Measurements from ENCODE around the gene RRAS2. TPM values are rescaled to one million over a fixed set of nuclear protein-coding genes. Genes with fewer than 3 reads are reported as not detected.

The RRAS2 gene
- total RNA-seq, 2 experiments from 2014 or later: 0.60 TPM; not detected in 1

DNA sequence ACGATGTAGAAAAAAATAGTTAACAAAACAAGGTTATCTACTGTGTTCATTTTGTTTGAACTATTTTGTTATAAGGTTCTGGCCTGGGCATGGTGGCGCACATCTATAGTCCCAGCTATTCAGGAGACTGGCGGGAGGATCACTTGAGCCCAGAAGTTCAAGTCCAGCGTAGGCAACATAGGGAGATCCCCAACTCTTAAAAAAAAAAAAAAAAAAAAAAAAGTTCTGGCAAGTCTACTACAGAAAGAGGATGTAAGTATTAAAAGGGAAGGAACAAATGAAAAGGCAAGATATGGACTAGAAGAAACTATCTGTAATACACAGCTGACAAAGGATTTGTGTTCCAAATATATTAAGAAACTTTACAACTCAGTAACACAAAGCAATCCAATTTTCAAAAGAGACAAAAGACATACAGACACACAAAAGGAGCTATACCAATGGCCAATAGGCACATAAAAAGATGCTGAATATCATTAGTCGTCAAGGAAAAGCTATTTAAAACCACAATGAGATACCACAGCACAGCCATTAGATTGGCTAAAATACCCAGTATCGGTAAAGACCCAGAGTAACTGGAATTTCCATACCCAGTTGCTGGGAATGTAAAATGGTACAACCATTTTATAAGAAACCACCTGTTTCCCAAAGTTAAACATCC is 27.4 kb downstream of the RRAS2 start:
- no peaks in the 10 kb centered on the region for H3K4me1 ChIP-seq (ENCODE audit: insufficient read depth, low read length, poor library complexity, severe bottlenecking)
- H3K9me3 ChIP-seq (ENCODE audit: low read length): no peaks in the 10 kb centered on the region
- no peaks in the 10 kb centered on the region for H3K9me2 ChIP-seq (ENCODE audit: insufficient read depth, low read length)
- no peaks in the 10 kb centered on the region for H3K36me3 ChIP-seq (ENCODE audit: insufficient read depth, low read length)
- ChIA-PET POLR2A (interaction anchor here (0.7 kb wide), 1 partner anchor 501 kb away, joined by 5 read pairs; no protein-coding TSS in a partner anchor), CTCF (ENCODE audit: unreplicated experiment) (no interaction called here)
- intact Hi-C loops (cut with micrococcal nuclease; ENCODE audit: unreplicated experiment): no loop called here
- no peak overlapping the region for H3K27ac ChIP-seq (ENCODE audit: low read depth, low read length, poor library complexity, severe bottlenecking)
- H2AFZ ChIP-seq (ENCODE audit: low read length): no peak overlapping the region
- H3K4me3 ChIP-seq (ENCODE audit: low read depth, low read length, poor library complexity, severe bottlenecking): no peak overlapping the region
- H4K20me1 ChIP-seq (ENCODE audit: insufficient read depth, low read length): no peaks in the 10 kb centered on the region
- H3K4me2 ChIP-seq (ENCODE audit: low read length): no peak overlapping the region
- no peaks in the 10 kb centered on the region for H3K79me2 ChIP-seq (ENCODE audit: insufficient read depth, low read depth, low read length)
- TF ChIP-seq, protein P1, sequence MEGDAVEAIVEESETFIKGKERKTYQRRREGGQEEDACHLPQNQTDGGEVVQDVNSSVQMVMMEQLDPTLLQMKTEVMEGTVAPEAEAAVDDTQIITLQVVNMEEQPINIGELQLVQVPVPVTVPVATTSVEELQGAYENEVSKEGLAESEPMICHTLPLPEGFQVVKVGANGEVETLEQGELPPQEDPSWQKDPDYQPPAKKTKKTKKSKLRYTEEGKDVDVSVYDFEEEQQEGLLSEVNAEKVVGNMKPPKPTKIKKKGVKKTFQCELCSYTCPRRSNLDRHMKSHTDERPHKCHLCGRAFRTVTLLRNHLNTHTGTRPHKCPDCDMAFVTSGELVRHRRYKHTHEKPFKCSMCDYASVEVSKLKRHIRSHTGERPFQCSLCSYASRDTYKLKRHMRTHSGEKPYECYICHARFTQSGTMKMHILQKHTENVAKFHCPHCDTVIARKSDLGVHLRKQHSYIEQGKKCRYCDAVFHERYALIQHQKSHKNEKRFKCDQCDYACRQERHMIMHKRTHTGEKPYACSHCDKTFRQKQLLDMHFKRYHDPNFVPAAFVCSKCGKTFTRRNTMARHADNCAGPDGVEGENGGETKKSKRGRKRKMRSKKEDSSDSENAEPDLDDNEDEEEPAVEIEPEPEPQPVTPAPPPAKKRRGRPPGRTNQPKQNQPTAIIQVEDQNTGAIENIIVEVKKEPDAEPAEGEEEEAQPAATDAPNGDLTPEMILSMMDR (conservative IDR thresholded peaks at IDR 0.05; ENCODE audit: low read length): no peak
- TF ChIP-seq EZH2phosphoT487 (IDR thresholded peaks at IDR 0.05; ENCODE audit: borderline replicate concordance, low read depth, low read length): no peak
- no TSS peak for BruUV-seq (replicated peaks)
- no peak for DNase-seq (ENCODE audit: low spot score)

DNA sequence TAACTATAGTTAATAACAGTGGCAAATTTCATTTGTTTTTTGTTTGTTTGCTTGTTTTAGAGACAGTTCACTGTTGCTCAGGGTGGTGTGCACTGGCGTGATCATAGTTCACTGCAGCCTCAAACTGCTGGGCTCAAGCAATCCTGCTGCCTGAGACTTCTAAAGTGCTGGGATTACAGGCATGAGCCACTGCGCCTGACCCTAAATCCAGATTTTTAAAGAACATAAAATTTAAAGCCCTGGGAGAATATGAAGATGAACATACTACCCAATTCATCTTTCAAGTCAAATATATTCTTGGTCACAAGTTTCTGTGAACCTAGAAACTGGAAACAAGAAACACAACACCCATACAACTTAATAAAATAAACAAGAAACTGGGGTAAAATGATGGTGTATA is 28.1 kb downstream of the RRAS2 start:
- no peaks in the 10 kb centered on the region for H3K4me1 ChIP-seq (ENCODE audit: insufficient read depth, low read length, poor library complexity, severe bottlenecking)
- no peak overlapping the region for H3K27ac ChIP-seq (ENCODE audit: low read depth, low read length, poor library complexity, severe bottlenecking)
- H3K4me3 ChIP-seq (ENCODE audit: low read depth, low read length, poor library complexity, severe bottlenecking): no peak overlapping the region
- H3K4me2 ChIP-seq (ENCODE audit: low read length): no peak overlapping the region
- no peak overlapping the region for H2AFZ ChIP-seq (ENCODE audit: low read length)
- DNase-seq (ENCODE audit: low spot score): no peak
- intact Hi-C loops (cut with micrococcal nuclease; ENCODE audit: unreplicated experiment): no loop called here
- H4K20me1 ChIP-seq (ENCODE audit: insufficient read depth, low read length): no peaks in the 10 kb centered on the region
- no peaks in the 10 kb centered on the region for H3K79me2 ChIP-seq (ENCODE audit: insufficient read depth, low read depth, low read length)
- H3K36me3 ChIP-seq (ENCODE audit: insufficient read depth, low read length): no peaks in the 10 kb centered on the region
- ChIA-PET POLR2A (no interaction called here), CTCF (ENCODE audit: unreplicated experiment) (no interaction called here)
- H3K9me2 ChIP-seq (ENCODE audit: insufficient read depth, low read length): no peaks in the 10 kb centered on the region
- TF ChIP-seq EZH2phosphoT487 (IDR thresholded peaks at IDR 0.05; ENCODE audit: borderline replicate concordance, low read depth, low read length): no peak
- TF ChIP-seq, protein P1 (conservative IDR thresholded peaks at IDR 0.05; ENCODE audit: low read length): no peak
- no TSS peak for BruUV-seq (replicated peaks)
- no peaks in the 10 kb centered on the region for H3K9me3 ChIP-seq (ENCODE audit: low read length)

DNA sequence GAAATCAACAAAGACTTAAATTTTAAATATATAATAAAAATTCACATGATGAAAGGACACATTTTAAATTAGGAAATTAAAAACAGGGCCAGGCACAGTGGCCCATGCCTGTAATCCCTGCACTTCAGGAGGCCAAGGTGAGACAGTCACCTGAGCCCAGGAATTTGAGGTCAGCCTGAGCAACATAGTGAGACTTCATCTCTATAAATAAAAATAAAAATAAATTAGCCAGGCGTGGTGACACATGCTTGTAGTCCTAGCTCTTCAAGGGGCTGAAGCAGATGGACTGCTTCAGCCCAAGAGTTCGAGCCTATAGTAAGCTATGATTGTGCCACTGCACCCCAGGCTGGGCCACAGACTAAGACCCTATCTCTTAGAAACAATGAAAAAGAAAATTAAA is 29.3 kb downstream of the RRAS2 start:
- Histone ChIP-seq H3K27ac (ENCODE audit: low read depth, low read length, poor library complexity, severe bottlenecking) (no peak overlapping the region), H3K79me2 (ENCODE audit: insufficient read depth, low read depth, low read length) (no peaks in the 10 kb centered on the region), H3K9me3 (ENCODE audit: low read length) (no peaks in the 10 kb centered on the region), H3K9me2 (ENCODE audit: insufficient read depth, low read length) (no peaks in the 10 kb centered on the region), H3K4me2 (ENCODE audit: low read length) (no peak overlapping the region), H2AFZ (ENCODE audit: low read length) (no peak overlapping the region), H3K4me1 (ENCODE audit: insufficient read depth, low read length, poor library complexity, severe bottlenecking) (no peaks in the 10 kb centered on the region), H3K4me3 (ENCODE audit: low read depth, low read length, poor library complexity, severe bottlenecking) (no peak overlapping the region), H3K36me3 (ENCODE audit: insufficient read depth, low read length) (no peaks in the 10 kb centered on the region), H4K20me1 (ENCODE audit: insufficient read depth, low read length) (no peaks in the 10 kb centered on the region)
- POLR2A ChIA-PET: no interaction called here
- intact Hi-C loops (cut with micrococcal nuclease; ENCODE audit: unreplicated experiment): no loop called here
- no peak for DNase-seq (ENCODE audit: low spot score)
- no TSS peak for BruUV-seq (replicated peaks)
- CTCF ChIA-PET (ENCODE audit: unreplicated experiment): no interaction called here
- TF ChIP-seq, protein P1 (conservative IDR thresholded peaks at IDR 0.05; ENCODE audit: low read length): no peak
- no peak for TF ChIP-seq EZH2phosphoT487 (IDR thresholded peaks at IDR 0.05; ENCODE audit: borderline replicate concordance, low read depth, low read length)
